ENCODE data around the gene DCST1.

Gene DCST1

GRCh38 chr1:155000726-155001424, 32.7 kb upstream of the DCST1 start:
- H3K27ac ChIP-seq = peak overlapping the region; percentile 83 to 99 (median 96)
- H3K4me3 ChIP-seq = peak overlapping the region; percentile 70 to 93 (median 83)

GRCh38 chr1:155001425-155001674, 32.3 kb upstream of the DCST1 start:
- H3K27ac ChIP-seq = peak overlapping the region; percentile 83 to 99 (median 96)
- peak overlapping the region; percentile 70 to 93 (median 83) for H3K4me3 ChIP-seq

- Histone ChIP-seq H3K27ac (peak overlapping the region; percentile 83 to 99 (median 96)), H3K4me3 (peak overlapping the region; percentile 70 to 93 (median 83))
Measured at GRCh38 chr1:155001675-155002463, 31.8 kb upstream of the DCST1 start.

- peak within 1 kb of the TSS; percentile 89 to 99 (median 96) for H3K27ac ChIP-seq
- H3K4me3 ChIP-seq = peak within 1 kb of the TSS; percentile 70 to 93 (median 83)
Measured at GRCh38 chr1:155002464-155003226, 31.0 kb upstream of the DCST1 start, which contains the start of gene ZBTB7B. TSS of gene ZBTB7B (plus strand) at chr1:155002802. CDS start at chr1:155014661, 11,859 bp downstream.

- peak overlapping the region; percentile 87 to 99 (median 96) for H3K27ac ChIP-seq
- H3K4me3 ChIP-seq = peak overlapping the region; percentile 70 to 93 (median 83)
Measured at GRCh38 chr1:155003227-155003765, 30.3 kb upstream of the DCST1 start.

GRCh38 chr1:155003766-155004351, 29.8 kb upstream of the DCST1 start:
- H3K27ac ChIP-seq = peak overlapping the region; percentile 87 to 99 (median 96)

GRCh38 chr1:155004352-155005075, 29.1 kb upstream of the DCST1 start:
- H3K27ac ChIP-seq = peak overlapping the region in 20 of 21 experiments; percentile 87 to 99 (median 96)
- H3K4me3 ChIP-seq = peak overlapping the region; percentile 70 to 93 (median 83)

More at GRCh38 chr1:155003766-155004351, 29.8 kb upstream of the DCST1 start:
- peak overlapping the region; percentile 70 to 93 (median 83) for H3K4me3 ChIP-seq

- peak overlapping the region in 6 of 7 experiments; percentile 70 to 90 (median 80) for H3K4me3 ChIP-seq
Measured at GRCh38 chr1:155005076-155006011, 28.3 kb upstream of the DCST1 start.

GRCh38 chr1:155006601-155007101, 27.0 kb upstream of the DCST1 start:
- peak overlapping the region in 20 of 21 experiments; percentile 87 to 99 (median 96) for H3K27ac ChIP-seq
- H3K4me3 ChIP-seq = peak overlapping the region in 2 of 7 experiments; percentile 0 to 49

More at GRCh38 chr1:155005076-155006011, 28.3 kb upstream of the DCST1 start:
- H3K27ac ChIP-seq = peak overlapping the region; percentile 8 to 99 (median 96)

GRCh38 chr1:155007251-155007828, 26.3 kb upstream of the DCST1 start:
- Histone ChIP-seq H3K4me3 (peak overlapping the region in 5 of 7 experiments; percentile 36 to 57 (median 42)), H3K27ac (peak overlapping the region; percentile 25 to 99 (median 96))

GRCh38 chr1:155008015-155008941, 25.3 kb upstream of the DCST1 start:
- peak overlapping the region; percentile 36 to 57 (median 41) for H3K4me3 ChIP-seq
- H3K27ac ChIP-seq = peak overlapping the region; percentile 49 to 99 (median 96)

GRCh38 chr1:155009221-155009711, 24.4 kb upstream of the DCST1 start:
- H3K27ac ChIP-seq = peak overlapping the region; percentile 49 to 99 (median 96)
- peak overlapping the region; percentile 36 to 57 (median 41) for H3K4me3 ChIP-seq

- peak overlapping the region; percentile 36 to 57 (median 41) for H3K4me3 ChIP-seq
- H3K27ac ChIP-seq = peak overlapping the region in 20 of 21 experiments; percentile 81 to 99 (median 96)
Measured at GRCh38 chr1:155009742-155010141, 23.9 kb upstream of the DCST1 start.

GRCh38 chr1:155010211-155010918, 23.3 kb upstream of the DCST1 start:
- peak overlapping the region in 6 of 7 experiments; percentile 36 to 57 (median 40) for H3K4me3 ChIP-seq

GRCh38 chr1:155011004-155011416, 22.6 kb upstream of the DCST1 start:
- Histone ChIP-seq H3K27ac (peak overlapping the region in 20 of 21 experiments; percentile 79 to 99 (median 96)), H3K4me3 (peak overlapping the region in 5 of 7 experiments; percentile 37 to 57 (median 41))

More at GRCh38 chr1:155010211-155010918, 23.3 kb upstream of the DCST1 start:
- peak overlapping the region in 20 of 21 experiments; percentile 81 to 99 (median 96) for H3K27ac ChIP-seq
